Measurements from ENCODE around the gene MEGF11.

DNA sequence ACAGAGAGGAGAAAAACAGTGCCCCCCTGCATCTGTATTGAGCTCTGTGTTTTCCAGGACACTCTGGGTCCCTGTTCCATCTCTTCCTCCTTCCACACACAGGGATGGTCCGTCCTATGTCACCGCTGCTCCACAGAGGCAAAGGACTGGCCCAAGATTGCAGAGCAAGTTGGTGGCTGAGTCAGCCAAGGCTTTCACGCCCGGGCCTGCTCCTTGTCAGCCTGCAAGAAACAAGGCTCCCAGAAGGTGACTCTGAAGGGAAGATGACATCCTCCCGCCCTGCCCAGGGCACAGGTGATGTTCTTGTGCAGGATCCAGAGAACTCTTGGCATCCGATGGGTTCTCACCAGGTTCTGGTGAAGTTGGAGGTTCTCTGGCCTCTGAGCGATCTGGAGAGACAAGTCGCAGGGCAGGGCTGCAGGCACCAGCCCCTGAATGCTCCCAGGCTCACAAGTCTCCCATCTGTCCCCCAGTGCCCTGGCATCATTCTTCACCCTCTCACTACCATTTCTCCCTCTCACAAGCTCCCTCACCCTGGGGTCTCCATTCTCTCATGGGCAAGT is 138.6 kb downstream of the MEGF11 start:
- TF ChIP-seq EP300 (IDR thresholded peaks at IDR 0.05): no peak
- TF ChIP-seq, protein P1, sequence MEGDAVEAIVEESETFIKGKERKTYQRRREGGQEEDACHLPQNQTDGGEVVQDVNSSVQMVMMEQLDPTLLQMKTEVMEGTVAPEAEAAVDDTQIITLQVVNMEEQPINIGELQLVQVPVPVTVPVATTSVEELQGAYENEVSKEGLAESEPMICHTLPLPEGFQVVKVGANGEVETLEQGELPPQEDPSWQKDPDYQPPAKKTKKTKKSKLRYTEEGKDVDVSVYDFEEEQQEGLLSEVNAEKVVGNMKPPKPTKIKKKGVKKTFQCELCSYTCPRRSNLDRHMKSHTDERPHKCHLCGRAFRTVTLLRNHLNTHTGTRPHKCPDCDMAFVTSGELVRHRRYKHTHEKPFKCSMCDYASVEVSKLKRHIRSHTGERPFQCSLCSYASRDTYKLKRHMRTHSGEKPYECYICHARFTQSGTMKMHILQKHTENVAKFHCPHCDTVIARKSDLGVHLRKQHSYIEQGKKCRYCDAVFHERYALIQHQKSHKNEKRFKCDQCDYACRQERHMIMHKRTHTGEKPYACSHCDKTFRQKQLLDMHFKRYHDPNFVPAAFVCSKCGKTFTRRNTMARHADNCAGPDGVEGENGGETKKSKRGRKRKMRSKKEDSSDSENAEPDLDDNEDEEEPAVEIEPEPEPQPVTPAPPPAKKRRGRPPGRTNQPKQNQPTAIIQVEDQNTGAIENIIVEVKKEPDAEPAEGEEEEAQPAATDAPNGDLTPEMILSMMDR (IDR thresholded peaks at IDR 0.05): no peak
- TF ChIP-seq POLR2A (IDR thresholded peaks at IDR 0.05; ENCODE audit: low read depth): no peak
- TF ChIP-seq POLR2AphosphoS5 (IDR thresholded peaks at IDR 0.05): no peak
